Skin of body (tissue), 2 donors: Measurements from ENCODE around the gene ZNF664. TPM values are rescaled to one million over a fixed set of nuclear protein-coding genes. Genes with fewer than 3 reads are reported as not detected.
"Not testable (repeated sequence)": the region's sequence is repeated elsewhere in the genome, so short reads cannot be mapped to it uniquely, and the experiment has no call there.

Experiments
- DNase-seq: peaks from one replicate; lab custom pipeline; 2025; lab: John Stamatoyannopoulos, UW
- total RNA-seq: library from RNA; depleted of rRNA; stranded (reverse); fragments of >200 nt; gene quantifications from one replicate; pipeline ENCODE4 v1.2.3, GENCODE V29; 2014

ZNF664 gene
- total RNA-seq, 1 donor from 2014 or later: 47.9 TPM

DNA sequence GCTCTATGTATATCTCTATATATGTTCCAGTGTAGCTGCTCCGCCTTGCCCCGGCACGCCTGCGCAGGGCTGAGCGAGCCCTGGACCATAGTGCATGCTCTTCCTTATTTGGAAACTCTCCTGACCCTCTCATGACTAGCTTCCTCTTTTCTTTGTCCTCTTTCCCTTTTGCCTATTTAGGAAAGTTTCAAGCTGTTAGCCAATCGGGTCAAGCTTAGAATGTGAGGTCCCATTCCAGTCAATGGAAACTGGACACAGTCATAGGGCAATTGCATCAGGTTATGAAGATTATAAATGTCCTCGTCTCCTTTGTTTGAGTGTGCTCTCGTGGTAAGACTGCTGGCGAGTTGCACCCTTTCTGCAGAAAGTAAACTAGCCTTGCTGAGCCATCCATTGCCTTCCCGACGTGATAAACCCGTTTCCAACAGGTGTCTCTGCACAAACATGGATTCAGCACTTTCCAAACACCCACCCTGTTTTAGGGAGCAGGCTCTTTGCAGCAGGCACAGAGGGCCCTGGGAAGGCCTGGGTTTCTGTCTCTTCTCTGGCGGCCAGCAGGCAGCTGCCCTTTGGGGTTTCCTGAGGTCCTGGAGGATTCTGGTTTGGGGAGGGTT lies 31.3 kb upstream of the ZNF664 start:
- DNase-seq: no peak

DNA sequence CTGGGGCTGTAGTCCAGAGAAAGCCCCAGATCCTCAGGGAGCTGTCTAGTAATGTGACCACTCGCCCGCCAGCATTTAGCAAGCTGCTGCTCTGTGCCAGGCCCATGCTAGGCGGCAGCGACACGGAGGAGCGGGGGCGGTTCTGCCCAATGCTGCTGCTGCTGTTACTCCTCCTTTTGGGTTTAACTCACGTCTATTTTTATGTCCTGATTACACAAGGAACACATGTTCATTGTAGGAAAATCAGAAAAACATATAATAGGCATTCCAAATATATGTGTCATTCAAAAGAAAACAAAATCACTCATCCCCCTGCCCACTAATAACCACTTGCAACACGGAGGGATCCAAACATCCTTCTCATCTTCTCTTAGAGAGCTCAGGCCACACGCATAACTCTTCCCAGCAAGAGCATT lies 30.8 kb upstream of the ZNF664 start:
- DNase-seq: no peak

DNA sequence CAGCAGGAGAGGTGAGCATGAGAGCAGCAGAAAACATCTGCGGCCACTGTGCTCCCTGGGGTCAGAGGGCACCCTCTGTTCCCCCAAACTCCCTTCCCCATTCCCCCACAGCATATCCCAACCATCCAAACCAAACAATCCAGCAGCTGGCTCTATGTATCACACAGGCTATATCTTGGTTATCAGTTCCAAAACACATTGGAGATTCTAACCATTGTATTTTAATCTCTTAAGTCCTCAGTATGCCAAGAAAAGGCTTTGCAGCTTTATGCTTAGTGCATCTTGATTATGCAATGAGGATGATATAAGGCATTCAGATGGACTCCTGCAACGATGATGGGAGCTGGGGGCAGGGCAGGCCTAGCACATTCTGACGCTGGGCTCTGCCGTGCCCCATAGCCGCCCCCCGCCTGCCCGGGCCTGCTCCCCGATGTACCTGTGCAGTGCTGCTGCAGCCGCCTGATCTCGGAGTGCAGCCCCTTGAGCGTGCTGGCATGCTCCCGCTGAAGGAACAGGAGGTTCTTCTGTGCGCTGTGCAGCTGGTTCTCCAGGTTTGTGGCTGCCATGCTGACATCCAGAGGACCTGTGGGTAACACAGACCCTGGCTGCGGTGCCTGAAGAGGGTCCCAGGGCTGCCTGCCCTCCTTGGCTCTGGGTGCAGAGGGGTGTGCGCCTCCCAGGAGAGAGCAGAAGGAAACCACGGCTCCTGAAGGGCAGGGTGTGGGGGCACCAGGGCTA lies 29.9 kb upstream of the ZNF664 start:
- no peak for DNase-seq

- no peak for DNase-seq
Measured at GRCh38 chr12:123943816-123944215, 29.2 kb upstream of the ZNF664 start.

- no peak for DNase-seq
Measured at GRCh38 chr12:123944696-123945095, 28.3 kb upstream of the ZNF664 start.

DNA sequence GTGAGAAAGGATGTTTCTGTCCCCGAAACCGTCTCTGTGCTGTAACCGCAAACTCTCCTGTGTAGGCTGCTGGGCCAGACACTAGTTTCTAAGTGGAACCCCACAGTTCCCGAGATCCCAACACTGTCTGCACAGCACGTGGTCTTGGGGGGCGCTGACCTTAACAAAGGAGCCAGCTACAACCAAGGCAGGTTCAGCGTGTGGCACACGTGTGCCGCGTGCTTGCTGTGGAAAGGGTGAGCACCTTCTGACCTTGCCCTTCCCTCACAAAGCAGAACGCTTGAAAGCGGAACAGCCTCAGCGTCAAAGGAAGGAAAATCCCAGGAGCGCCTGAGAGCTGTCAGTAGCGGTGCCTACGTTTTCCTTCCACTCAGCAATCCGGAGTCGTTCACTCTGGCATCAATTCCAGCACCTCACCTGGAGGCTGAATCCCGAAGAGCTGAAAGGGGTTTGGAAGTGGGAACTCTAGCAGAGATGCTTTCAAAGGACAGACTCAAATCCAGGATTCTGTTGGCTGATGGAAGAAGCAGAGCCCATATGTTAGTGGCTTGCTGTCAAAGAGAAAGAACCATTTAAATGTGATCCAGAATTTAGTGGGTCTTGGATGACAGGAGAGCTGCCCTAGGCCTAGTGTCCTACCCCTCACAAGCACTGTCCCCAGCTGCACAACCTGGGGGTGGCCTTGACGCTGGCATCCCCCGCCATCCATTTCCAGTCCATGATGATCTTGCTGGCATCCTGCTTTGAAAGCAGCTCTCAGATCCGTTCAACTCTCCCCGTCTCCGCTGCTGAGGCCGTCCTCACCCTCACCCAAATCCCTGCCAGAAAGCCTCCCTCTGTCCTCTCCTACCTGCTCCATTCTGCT lies 27.5 kb upstream of the ZNF664 start:
- DNase-seq: no peak

DNA sequence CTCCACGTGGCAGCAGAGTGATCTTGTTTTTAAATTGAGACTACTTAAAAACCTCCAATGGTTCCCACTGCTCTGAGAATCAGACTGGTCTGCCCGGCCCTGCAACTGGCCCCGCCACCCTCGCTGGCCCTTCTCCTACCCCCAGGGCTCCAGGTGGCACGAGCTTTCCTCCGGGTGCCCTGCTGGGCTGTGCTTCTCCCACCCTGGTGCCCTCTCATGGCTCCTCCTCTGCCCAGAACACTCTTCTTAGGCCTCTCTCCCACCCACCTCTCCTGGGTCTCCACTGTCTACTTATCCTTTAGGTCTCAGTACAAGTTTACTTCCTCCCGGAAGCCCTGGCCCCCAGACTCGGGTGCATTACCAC lies 26.9 kb upstream of the ZNF664 start:
- DNase-seq: no peak

DNA sequence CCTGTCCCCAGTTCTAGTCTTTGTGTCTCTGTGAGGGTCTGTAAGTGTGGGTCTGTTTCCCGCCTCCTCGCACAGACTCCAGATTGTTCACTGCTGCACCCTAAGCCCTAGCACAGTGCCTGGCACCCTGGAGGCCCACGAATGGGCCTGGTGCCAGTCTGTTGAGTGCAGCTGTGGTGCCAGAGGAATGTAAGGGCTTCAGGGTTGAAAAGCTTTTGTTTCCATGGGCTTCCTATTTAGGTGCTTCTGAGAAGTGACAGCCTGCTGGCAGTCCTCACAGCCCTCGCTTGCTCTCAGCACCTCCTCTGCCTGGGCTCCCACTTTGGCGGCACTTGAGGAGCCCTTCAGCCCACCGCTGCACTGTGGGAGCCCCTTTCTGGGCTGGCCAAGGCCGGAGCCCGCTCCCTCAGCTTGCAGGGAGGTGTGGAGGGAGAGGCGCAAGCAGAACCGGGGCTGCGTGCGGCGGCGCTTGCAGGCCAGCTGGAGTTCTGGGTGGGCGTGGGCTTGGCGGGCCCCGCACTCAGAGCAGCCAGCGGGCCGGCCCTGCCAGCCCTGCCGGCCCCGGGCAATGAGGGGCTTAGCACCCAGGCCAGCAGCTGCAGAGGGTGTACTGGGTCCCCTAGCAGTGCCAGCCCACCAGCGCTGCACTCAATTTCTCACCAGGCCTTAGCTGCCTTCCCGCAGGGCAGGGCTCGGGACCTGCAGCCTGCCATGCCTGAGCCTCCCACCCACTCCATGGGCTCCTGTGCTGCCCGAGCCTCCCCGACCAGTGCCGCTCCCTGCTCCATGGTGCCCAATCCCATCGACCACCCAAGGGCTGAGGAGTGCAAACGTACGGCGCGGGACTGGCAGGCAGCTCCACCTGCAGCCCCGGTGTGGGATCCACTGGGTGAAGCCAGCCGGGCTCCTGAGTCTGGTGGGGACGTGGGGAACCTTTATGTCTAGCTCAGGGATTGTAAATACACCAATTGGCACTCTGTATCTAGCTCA lies 26.2 kb upstream of the ZNF664 start:
- not testable (repeated sequence) for DNase-seq

DNA sequence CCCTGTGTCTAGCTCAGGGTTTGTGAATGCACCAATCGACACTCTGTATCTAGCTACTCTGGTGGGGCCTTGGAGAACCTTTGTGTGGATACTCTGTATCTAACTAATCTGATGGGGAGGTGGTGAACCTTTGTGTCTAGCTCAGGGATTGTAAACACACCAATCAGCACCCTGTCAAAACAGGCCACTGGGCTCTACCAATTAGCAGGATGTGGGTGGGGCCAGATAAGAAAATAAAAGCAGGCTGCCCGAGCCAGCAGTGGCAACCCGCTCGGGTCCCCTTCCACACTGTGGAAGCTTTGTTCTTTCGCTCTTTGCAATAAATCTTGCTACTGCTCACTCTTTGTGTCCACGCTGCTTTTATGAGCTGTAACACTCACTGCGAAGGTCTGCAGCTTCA lies 25.5 kb upstream of the ZNF664 start:
- DNase-seq: not testable (repeated sequence)

DNA sequence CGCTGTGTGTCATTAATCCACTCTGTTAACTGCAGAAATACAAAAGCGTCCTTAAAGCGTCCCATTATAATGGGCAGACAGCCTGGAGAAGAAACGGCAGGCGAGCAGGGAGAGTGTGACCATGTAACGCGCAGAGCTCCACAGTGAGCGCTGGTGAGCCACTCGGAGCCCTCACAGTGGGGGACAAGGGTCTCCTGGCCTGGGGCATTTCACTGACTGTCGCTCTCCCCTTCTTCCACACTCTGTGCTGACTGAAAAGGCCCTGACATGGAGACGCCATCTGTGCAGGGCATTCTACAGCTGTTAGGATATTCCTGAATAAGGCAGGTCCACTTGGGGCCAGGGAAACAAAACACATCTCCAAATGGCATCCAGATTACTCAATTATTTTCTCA lies 24.6 kb upstream of the ZNF664 start:
- DNase-seq: no peak

GRCh38 chr12:123948796-123949769 lies 23.9 kb upstream of the ZNF664 start:
- DNase-seq: no peak

DNA sequence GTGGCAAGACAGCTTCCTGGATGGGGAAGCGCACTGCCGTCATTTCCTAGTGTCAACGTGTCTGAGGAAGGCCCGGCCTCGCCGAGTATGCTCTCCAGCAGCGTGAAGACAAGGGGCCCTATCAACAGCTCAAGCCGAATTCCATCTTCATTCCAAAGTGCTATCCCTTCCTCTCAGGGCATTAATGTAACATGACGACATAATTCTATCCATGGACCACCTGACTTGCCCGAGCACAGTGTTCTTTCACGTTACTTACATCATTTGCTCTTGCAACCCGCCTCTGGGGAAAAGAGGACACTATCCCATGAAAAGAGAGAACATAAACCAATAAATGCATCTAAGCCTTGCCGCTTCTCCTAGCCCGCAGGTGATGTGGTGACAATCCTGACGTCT lies 23.2 kb upstream of the ZNF664 start:
- no peak for DNase-seq

GRCh38 chr12:123950476-123951349 lies 22.3 kb upstream of the ZNF664 start:
- no peak for DNase-seq

DNA sequence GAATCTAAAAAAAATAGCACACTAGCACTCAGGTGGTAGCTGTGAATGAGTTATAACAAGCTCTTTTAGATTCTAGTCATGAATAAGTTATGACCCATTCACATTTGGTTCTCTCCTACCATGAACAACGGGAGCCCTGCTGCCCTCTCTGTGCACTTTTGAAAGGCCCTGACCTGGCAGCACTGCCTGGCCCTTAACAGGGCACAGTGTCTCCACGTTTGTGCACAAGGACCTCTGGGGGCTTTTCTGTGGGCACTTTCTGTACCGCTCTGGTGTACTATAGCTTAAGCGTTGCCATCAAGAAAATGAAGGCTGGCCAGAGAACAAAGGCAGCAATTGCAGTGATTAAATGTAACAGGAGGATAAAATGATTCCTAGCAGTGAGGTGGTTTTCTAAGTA lies 21.5 kb upstream of the ZNF664 start:
- DNase-seq: no peak

DNA sequence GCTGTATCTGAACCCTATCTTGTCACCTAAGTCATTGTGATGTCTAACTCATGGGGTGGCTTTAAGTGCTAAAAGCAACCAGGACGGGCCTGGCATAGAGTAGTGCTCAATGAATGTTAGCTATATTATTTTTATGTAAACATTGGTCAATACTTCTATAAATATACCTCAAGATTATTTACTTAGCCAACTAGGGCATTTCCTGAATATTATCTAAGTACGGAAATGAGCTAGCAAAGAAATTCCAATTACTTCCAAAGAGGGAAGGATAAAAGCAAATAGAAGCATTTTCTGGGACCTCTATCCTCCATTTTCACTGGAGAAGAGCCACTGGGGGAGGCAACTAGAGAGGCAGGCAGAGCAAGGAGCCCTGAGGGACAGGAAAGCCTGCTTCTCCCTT lies 21.0 kb upstream of the ZNF664 start:
- DNase-seq: no peak

DNA sequence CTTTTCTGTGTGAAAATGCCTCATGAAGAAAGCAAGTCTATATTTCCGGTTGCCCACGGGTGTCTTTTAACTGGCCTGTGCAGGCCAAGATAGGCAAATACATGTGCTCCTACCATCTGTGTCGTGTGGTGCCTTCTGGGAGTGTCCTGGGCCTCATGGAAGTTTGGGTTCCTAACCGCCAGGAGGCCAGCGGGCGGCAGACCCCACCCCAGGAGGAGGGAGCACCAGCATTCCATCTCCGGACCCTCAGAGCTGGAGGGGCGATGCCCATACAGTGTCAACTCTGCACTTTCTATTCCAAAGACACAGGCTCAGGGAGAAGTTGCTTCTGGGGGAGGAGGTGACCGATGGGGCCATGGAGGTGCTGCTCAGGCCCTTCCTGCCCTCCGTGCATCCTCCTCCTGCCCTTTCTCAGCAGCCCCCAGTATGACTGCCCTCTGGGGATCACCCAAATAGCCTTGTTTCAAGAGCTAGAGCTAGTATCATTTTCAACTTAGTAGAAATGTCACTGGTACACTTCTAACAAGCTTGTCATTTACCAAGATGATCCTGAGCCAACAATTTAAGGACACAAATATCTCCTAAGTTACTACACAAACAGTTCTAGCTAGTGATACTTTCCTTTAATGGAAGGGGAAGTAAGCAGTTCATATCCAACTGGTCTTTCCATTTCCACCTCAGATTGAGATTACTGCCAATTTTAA lies 18.2 kb upstream of the ZNF664 start:
- DNase-seq: no peak

- no peak for DNase-seq
Measured at GRCh38 chr12:123956249-123956648, 16.8 kb upstream of the ZNF664 start.

- DNase-seq: no peak
Measured at GRCh38 chr12:123957196-123957595, 15.8 kb upstream of the ZNF664 start.
